Measurements from ENCODE around the gene COA4. TPM values are rescaled to one million over a fixed set of nuclear protein-coding genes. Genes with fewer than 3 reads are reported as not detected.

The COA4 gene
- polyA plus RNA-seq = 10 to 100 TPM; 52.4 to 62.3 (median 57.0) TPM

GRCh38 chr11:73876424-73877310, at the start of gene COA4, which contains the start of gene PAAF1:
COA4 (minus strand) TSS chr11:73876846; CDS start chr11:73873378, 3,468 bp downstream.
PAAF1 (plus strand) TSS chr11:73876999; CDS start chr11:73877022, 23 bp downstream.
- Mint-ChIP-seq H3K36me3 (peaks cover under 1 to 7% (median under 1%) of the 10 kb centered on the region in 3 donors), H3K27ac (peak within 1 kb of the TSS; percentile 89 to 99 (median 99)), H3K27me3 (ENCODE audit: low read depth in 3 of 3) (peaks cover 3 to 7% (median 4%) of the 10 kb centered on the region in 3 donors), H3K9me3 (no peaks in the 10 kb centered on the region), H3K4me1 (peaks cover 34 to 43% of the 10 kb centered on the region in 2 donors), H3K4me3 (peak within 1 kb of the TSS; percentile 95 to 100 (median 97))
- DNase-seq = peak; percentile 92 to 94 (median 93)

GRCh38 chr11:73921180-73921579, 44.5 kb upstream of the COA4 start:
- Mint-ChIP-seq H3K27me3 (ENCODE audit: low read depth in 3 of 3) (no peaks in the 10 kb centered on the region), H3K27ac (no peak overlapping the region), H3K36me3 (peaks cover 31 to 40% (median 34%) of the 10 kb centered on the region in 3 donors), H3K4me3 (no peak overlapping the region), H3K9me3 (no peaks in the 10 kb centered on the region), H3K4me1 (no peaks in the 10 kb centered on the region)
- no peak for DNase-seq

GRCh38 chr11:73916435-73916834, 39.8 kb upstream of the COA4 start:
- Mint-ChIP-seq H3K36me3 (peaks cover 39 to 54% (median 39%) of the 10 kb centered on the region in 3 donors), H3K27ac (no peak overlapping the region)

GRCh38 chr11:73914284-73914683, 37.6 kb upstream of the COA4 start:
- Mint-ChIP-seq H3K27me3 (ENCODE audit: low read depth in 3 of 3) (no peaks in the 10 kb centered on the region), H3K36me3 (peaks cover 38 to 56% (median 43%) of the 10 kb centered on the region in 3 donors), H3K27ac (no peak overlapping the region), H3K4me3 (no peak overlapping the region), H3K4me1 (no peaks in the 10 kb centered on the region), H3K9me3 (no peaks in the 10 kb centered on the region)
- no peak for DNase-seq

More at GRCh38 chr11:73916435-73916834, 39.8 kb upstream of the COA4 start:
- DNase-seq = no peak
- Mint-ChIP-seq H3K27me3 (ENCODE audit: low read depth in 3 of 3) (no peaks in the 10 kb centered on the region), H3K4me1 (no peaks in the 10 kb centered on the region), H3K4me3 (no peak overlapping the region), H3K9me3 (no peaks in the 10 kb centered on the region)

- Mint-ChIP-seq H3K4me1 (no peaks in the 10 kb centered on the region), H3K27ac (no peak overlapping the region), H3K27me3 (ENCODE audit: low read depth in 3 of 3) (no peaks in the 10 kb centered on the region), H3K4me3 (no peak overlapping the region), H3K9me3 (no peaks in the 10 kb centered on the region), H3K36me3 (peaks cover 36 to 50% (median 37%) of the 10 kb centered on the region in 3 donors)
- DNase-seq = no peak
These were observed 36.8 kb upstream of the COA4 start for GRCh38 chr11:73913472-73913871.

- no peak for DNase-seq
These were observed 35.4 kb upstream of the COA4 start for GRCh38 chr11:73912026-73912425.

GRCh38 chr11:73907191-73907590, 30.5 kb upstream of the COA4 start:
- peaks cover 17 to 25% (median 21%) of the 10 kb centered on the region in 3 donors for H3K36me3 Mint-ChIP-seq
- H3K27ac Mint-ChIP-seq = no peak overlapping the region
- peaks cover 0 to 2% (median 0%) of the 10 kb centered on the region in 3 donors for H3K27me3 Mint-ChIP-seq (ENCODE audit: low read depth in 3 of 3)
- H3K4me1 Mint-ChIP-seq = no peaks in the 10 kb centered on the region
- no peaks in the 10 kb centered on the region for H3K9me3 Mint-ChIP-seq
- no peak for DNase-seq
- H3K4me3 Mint-ChIP-seq = no peak overlapping the region

More at GRCh38 chr11:73912026-73912425, 35.4 kb upstream of the COA4 start:
- H3K9me3 Mint-ChIP-seq = no peaks in the 10 kb centered on the region
- H3K4me3 Mint-ChIP-seq = no peak overlapping the region
- no peaks in the 10 kb centered on the region for H3K4me1 Mint-ChIP-seq
- H3K36me3 Mint-ChIP-seq = peaks cover 32 to 50% (median 33%) of the 10 kb centered on the region in 3 donors
- H3K27ac Mint-ChIP-seq = peak overlapping the region in 1 of 6 donors; percentile 13
- no peaks in the 10 kb centered on the region for H3K27me3 Mint-ChIP-seq (ENCODE audit: low read depth in 3 of 3)

GRCh38 chr11:73902303-73902702, 25.7 kb upstream of the COA4 start:
- Mint-ChIP-seq H3K36me3 (peaks cover 15 to 27% (median 17%) of the 10 kb centered on the region in 3 donors), H3K4me3 (no peak overlapping the region), H3K4me1 (no peaks in the 10 kb centered on the region), H3K9me3 (no peaks in the 10 kb centered on the region), H3K27ac (no peak overlapping the region), H3K27me3 (ENCODE audit: low read depth in 3 of 3) (peaks cover 0 to 2% (median 0%) of the 10 kb centered on the region in 3 donors)
- DNase-seq = no peak

- H3K27ac Mint-ChIP-seq = no peak overlapping the region
- H3K36me3 Mint-ChIP-seq = peaks cover 5 to 24% (median 6%) of the 10 kb centered on the region in 3 donors
These were observed 18.2 kb upstream of the COA4 start for GRCh38 chr11:73894725-73895335.

GRCh38 chr11:73893041-73893440, 16.4 kb upstream of the COA4 start:
- no peaks in the 10 kb centered on the region for H3K4me1 Mint-ChIP-seq
- DNase-seq = no peak
- peaks cover 0 to 24% (median 15%) of the 10 kb centered on the region in 3 donors for H3K36me3 Mint-ChIP-seq
- H3K27ac Mint-ChIP-seq = no peak overlapping the region
- H3K4me3 Mint-ChIP-seq = no peak overlapping the region
- H3K9me3 Mint-ChIP-seq = no peaks in the 10 kb centered on the region
- no peaks in the 10 kb centered on the region for H3K27me3 Mint-ChIP-seq (ENCODE audit: low read depth in 3 of 3)

More at GRCh38 chr11:73894725-73895335, 18.2 kb upstream of the COA4 start:
- no peaks in the 10 kb centered on the region for H3K9me3 Mint-ChIP-seq
- H3K4me1 Mint-ChIP-seq = no peaks in the 10 kb centered on the region
- no peak overlapping the region for H3K4me3 Mint-ChIP-seq
- no peaks in the 10 kb centered on the region for H3K27me3 Mint-ChIP-seq (ENCODE audit: low read depth in 3 of 3)
- no peak for DNase-seq

- Mint-ChIP-seq H3K4me3 (no peak overlapping the region), H3K4me1 (no peaks in the 10 kb centered on the region), H3K27ac (no peak overlapping the region), H3K36me3 (peaks cover 6 to 30% (median 11%) of the 10 kb centered on the region in 3 donors), H3K9me3 (no peaks in the 10 kb centered on the region), H3K27me3 (ENCODE audit: low read depth in 3 of 3) (no peaks in the 10 kb centered on the region)
- no peak for DNase-seq
These were observed 12.9 kb upstream of the COA4 start for GRCh38 chr11:73889536-73889935.

GRCh38 chr11:73889019-73889418, 12.4 kb upstream of the COA4 start:
- no peak for DNase-seq
- H3K27me3 Mint-ChIP-seq (ENCODE audit: low read depth in 3 of 3) = no peaks in the 10 kb centered on the region
- no peak overlapping the region for H3K4me3 Mint-ChIP-seq
- H3K27ac Mint-ChIP-seq = no peak overlapping the region
- no peaks in the 10 kb centered on the region for H3K9me3 Mint-ChIP-seq
- peaks cover 6 to 30% (median 11%) of the 10 kb centered on the region in 3 donors for H3K36me3 Mint-ChIP-seq
- H3K4me1 Mint-ChIP-seq = no peaks in the 10 kb centered on the region

GRCh38 chr11:73888244-73888643, 11.6 kb upstream of the COA4 start:
- no peaks in the 10 kb centered on the region for H3K27me3 Mint-ChIP-seq (ENCODE audit: low read depth in 3 of 3)
- H3K4me1 Mint-ChIP-seq = no peaks in the 10 kb centered on the region
- H3K36me3 Mint-ChIP-seq = peaks cover 10 to 32% (median 16%) of the 10 kb centered on the region in 3 donors
- no peak overlapping the region for H3K27ac Mint-ChIP-seq
- no peak overlapping the region for H3K4me3 Mint-ChIP-seq
- no peaks in the 10 kb centered on the region for H3K9me3 Mint-ChIP-seq
- DNase-seq = no peak

- no peaks in the 10 kb centered on the region for H3K27me3 Mint-ChIP-seq (ENCODE audit: low read depth in 3 of 3)
- H3K4me1 Mint-ChIP-seq = no peaks in the 10 kb centered on the region
- no peaks in the 10 kb centered on the region for H3K9me3 Mint-ChIP-seq
- DNase-seq = no peak
- peaks cover 4 to 12% (median 10%) of the 10 kb centered on the region in 3 donors for H3K36me3 Mint-ChIP-seq
- H3K4me3 Mint-ChIP-seq = no peak overlapping the region
- no peak overlapping the region for H3K27ac Mint-ChIP-seq
These were observed 7.2 kb upstream of the COA4 start for GRCh38 chr11:73883856-73884255.
